NK-92 treated with Interleukin-12 subunit alpha and Interleukin-12 subunit beta, amount 100 ng/mL, for 24 hours (cell line): ENCODE results near the gene TPGS1.
"Not testable (repeated sequence)": the region's sequence is repeated elsewhere in the genome, so short reads cannot be mapped to it uniquely, and the experiment has no call there.

Source experiments
- DNase-seq: peaks from one replicate; lab custom pipeline; 2025; lab: John Stamatoyannopoulos, UW

Gene TPGS1

DNA sequence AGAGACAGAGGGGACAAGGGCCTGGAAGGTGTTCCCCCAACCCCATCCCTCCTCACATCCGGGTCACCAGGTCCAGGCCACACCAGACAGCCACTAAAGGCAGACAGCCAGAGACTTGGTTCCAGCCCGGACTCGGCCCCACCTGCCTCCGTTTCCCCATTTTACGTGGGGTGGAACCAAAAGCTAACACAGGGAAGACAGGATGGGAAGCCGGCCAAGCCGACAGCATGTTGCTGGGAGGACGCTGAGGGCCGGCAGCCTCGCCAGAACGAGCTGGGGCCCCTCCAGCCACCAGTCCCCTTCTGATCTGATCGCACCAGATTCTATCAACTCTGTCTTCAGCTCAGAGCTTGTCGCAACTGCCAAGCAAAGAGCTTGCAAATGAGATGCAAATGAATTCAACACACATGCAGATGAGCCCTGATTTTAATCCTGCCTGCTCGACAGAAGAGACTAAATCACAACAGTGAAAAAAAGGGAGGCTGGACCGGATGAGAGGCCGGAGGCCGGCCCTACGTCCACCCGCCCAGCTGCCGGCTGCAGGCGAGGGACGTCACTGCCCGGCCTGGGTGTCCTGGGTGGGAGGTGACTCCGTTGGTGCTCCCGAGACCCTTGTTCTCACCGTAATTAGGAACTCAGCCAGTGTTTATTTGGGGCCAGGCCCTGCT, 28.9 kb upstream of the TPGS1 start:
- DNase-seq, result no peak

- no peak for DNase-seq
Measured at GRCh38 chr19:478976-479375, 28.3 kb upstream of the TPGS1 start.

DNA sequence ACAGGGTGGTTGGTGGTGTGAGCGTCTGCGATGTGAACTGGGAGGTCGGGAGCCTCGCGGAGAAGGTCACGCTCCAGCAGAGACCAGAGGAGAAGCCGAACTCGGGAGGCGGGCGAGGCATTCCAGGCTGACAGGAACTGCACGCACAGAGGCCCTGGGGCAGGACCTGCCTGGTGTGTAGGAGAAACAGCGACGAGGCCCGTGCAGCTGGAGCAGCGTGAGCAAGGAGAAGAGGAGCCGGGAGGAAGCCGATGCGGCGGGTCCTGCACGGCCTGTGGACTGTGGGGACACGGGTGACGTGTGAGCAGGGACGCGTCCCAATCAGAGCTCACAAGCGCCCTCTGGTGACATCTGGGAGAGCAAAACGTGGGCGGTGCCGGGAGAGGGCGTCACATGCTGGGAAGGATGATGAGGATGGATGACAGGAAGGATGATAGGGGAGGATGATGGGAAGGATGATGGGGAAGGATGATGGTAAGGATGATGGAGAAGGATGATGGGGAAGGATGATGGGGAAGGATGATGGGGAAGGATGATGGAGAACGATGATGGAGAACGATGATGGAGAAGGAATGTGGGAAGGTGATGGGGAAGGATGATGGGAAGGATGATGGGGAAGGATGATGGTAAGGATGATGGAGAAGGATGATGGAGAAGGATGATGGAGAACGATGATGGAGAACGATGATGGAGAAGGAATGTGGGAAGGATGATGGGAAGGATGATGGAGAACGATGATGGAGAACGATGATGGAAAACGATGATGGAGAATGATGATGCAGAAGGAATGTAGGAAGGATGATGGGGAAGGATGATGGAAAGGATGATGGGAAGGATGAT, 27.1 kb upstream of the TPGS1 start:
- no peak for DNase-seq

DNA sequence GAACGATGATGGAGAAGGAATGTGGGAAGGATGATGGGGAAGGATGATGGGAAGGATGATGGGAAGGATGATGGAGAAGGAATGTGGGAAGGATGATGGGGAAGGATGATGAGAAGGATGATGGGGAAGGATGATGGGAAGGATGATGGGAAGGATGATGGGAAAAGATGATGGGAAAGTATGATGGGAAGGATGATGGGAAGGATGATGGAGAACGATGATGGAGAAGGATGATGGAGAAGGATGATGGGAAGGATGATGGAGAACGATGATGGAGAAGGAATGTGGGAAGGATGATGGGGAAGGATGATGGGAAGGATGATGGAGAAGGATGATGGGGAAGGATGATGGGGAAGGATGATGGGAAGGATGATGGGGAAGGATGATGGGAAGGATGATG, 26.2 kb upstream of the TPGS1 start:
- not testable (repeated sequence) for DNase-seq

DNA sequence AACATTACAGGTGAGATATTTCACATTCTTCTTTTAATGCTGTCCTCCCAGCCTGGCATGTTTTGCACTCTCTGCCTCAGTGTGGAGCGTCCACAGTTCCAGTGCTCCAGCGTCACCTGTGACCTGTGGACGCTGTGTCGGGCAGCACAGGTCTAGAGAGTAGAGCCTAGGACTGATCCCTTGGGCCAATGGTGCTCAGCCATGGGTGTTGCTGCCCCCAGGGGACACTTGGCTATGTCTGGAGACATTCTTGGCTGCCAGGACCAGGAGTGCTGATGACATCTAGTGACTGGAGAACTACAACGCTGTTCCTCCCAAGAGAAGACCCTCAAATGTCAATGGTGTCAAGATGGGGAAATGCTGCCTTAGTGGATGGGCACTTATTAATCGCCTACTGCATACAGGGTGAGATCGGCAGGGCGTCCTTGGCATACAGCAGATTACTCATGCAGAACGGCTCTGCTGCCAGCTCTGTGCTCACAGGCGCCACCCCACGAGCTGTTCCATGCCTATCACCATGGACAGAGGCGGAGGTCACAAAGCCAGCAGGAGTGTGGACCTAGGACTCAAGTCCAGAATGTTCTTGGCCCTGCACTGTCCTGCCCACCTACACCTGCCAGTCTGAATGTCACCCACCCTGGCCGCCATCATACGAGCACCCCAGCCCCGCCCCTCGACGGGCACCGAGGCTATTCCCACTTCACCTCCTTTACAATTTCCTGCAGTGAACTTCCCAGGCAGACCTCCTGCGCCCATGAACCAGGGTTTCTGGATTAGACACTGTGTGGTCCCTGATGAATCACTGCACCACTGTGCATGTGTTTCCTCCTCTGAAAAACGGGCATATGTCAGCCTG, 24.9 kb upstream of the TPGS1 start:
- no peak for DNase-seq

GRCh38 chr19:483332-484072, 23.8 kb upstream of the TPGS1 start:
- no peak for DNase-seq

DNA sequence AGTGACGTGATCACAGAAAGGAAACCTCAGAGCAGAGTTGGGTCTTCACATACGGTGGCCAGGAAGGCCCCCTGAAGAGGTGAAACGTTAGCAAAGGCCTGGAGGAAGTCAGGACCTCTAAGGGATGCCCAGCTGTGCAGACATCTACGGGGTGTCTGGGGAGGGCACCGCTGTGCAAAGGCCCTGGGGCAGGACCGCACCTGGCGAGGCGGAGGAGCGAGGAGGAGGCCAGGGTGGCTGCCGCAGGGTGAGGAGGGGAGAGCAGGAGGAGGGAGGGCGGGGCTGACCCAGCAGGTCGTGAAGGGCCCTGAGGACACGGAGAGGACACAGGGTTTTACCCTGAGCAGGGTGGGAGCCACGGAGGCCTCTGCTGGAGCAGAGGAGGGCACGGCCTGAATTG, 22.8 kb upstream of the TPGS1 start:
- DNase-seq, result no peak

GRCh38 chr19:485077-485476, 22.2 kb upstream of the TPGS1 start:
- DNase-seq, result no peak

- no peak for DNase-seq
Measured at GRCh38 chr19:485583-486236, 21.6 kb upstream of the TPGS1 start.

DNA sequence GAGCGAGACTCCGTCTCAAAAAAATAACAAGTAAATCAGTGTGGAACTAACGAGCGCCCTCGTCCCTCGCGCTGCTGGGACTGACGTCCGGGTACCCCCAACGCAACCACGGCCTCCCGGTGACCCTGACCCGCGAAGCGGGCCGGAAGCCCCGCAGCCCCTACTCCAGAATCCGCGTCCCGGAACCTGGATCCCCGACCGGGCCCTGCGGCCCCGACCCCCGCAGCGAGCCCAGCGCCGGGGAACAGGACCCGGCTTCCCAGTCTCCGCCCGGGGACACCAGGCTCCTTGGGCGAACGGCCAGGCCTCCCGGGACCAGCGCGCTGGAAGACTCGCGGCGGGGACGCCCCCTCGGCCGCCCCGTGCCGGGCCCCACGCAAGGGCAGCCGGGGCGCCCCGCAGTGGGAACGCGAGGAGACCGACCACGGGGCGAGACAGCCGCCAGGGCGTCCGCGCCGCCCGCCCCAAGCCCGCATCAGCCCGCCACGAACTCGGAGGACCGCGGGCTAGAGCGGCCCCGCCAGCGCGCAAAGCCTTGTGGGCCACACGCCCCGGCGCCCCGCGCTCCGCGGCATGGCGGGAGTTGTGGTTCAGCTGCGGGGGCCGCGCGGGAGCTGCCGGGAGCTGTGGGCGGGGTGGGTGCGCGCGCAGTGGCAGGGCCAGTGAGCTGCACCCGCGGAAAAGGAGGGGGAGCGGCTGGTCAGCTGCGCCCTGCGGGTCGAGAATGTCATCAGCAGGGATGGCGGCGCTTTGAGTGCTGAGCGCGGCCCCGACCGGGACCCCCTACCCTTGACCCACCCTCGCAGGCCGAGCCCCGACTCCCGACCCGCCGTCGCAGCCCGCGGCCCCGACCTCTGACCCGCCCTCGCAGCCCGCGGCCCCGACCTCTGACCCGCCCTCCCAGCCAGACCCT, 18.5 kb upstream of the TPGS1 start:
- peak; percentile 85 for DNase-seq

GRCh38 chr19:489418-490196, 17.7 kb upstream of the TPGS1 start:
- DNase-seq, result no peak

DNA sequence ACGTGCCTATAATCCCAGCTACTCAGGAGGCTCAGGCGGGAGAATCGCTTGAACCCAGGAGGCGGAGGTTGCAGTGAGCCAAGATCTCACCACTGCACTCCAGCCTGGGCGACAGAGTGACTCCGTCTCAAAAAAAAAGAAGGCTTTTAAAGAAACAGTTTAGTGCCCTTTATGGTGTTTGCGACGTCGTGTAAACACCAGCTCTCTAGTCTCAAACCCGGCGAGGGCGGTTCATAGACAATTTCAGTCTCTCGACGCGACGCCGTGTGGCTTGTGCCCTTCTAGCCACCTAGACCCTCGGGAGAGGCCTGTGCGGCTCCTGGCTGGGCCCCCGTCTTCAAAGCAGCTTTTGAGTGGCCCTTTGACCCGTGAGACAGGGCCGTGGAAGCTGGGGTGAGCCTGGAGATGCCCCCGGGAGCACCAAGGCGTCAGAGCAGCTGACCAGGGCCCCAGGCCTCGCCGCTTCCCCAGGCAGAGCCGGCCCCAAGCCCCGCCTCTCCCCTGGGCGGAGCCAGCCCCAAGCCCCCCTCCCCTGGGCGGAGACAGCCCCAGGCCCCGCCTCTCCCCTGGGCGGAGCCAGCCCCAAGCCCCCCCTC, 16.1 kb upstream of the TPGS1 start:
- DNase-seq, result no peak

DNA sequence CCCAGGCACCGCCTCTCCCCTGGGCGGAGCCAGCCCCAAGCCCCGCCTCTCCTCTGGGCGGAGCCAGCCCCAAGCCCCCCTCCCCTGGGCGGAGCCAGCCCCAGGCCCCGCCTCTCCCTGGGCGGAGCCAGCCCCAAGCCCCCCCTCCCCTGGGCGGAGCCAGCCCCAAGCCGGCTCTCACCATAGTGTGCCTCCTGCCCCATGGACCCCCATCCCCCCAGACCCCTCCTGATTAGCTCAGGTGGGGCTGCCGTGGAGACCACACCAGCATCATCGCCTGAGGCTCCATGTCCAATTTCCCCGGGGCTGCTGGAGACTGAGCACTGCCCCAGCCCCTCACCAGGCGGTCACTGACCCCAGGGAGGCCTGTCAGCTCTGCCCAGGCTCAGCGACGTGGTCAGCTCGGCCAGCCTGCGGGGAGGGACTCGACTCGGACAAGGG, 15.2 kb upstream of the TPGS1 start:
- DNase-seq, result no peak

- DNase-seq, result no peak
Measured at GRCh38 chr19:493391-494170, 13.7 kb upstream of the TPGS1 start.

DNA sequence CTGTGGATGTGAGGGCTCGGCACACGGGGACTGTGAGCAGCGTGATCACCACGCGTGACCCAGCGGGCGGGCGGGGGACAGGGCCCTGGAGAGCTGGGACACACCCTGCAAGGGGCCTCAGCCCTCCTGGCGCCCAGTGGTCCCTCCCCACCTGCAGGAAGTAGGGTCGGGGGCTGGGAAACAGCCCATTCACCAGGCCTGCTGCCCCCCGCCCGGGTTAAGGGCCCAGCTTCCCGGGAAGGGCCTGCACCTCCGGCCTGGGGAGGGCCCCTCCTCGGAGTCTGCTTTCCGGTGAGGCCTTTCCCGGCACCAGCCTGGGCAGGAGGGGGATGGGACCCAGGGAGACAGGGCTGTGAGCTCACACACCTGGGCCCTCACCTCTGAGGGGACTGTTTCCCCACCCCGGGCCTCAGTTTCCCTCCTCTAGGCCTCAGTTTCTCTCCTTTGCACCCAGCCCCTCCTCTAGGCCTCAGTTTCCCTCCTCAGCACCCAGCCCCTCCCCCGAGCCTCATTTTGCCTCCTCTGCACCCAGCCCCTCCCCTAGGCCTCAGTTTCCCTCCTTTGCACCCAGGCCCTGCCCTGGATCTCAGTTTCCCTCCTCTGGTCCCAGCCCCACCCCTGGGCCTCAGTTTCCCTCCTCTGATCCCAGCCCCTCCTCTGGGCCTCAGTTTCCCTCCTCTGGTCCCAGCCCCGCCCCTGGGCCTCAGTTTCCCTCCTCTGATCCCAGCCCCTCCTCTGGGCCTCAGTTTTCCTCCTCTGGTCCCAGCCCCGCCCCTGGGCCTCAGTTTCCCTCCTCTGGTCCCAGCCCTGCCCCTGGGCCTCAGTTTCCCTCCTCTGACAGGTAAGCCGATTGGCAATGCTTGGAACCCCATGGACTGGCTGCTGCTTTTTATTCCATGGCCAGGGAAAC, 12.9 kb upstream of the TPGS1 start:
- DNase-seq, result no peak

GRCh38 chr19:495081-495401, 12.3 kb upstream of the TPGS1 start:
- DNase-seq, result no peak

GRCh38 chr19:495402-496111, 11.7 kb upstream of the TPGS1 start:
- no peak for DNase-seq
